Loucy (cell line): Measurements from ENCODE around the gene CENPB.

Experiments used
- CTCF ChIP-seq: fragments of 200-600 bp; sonication (generic); conservative IDR thresholded peaks from 2 replicates; pipeline ENCODE4 v1.5.1; 2014; ENCODE audit warnings: mild to moderate bottlenecking, antibody characterized with exemption, low read length
- EZH2phosphoT487 ChIP-seq: fragments of 200-600 bp; IDR thresholded peaks from 2 replicates; pipeline ENCODE4 v1.6.1; 2018; ENCODE audit warnings: antibody characterized with exemption, mild to moderate bottlenecking, moderate library complexity, borderline replicate concordance

GRCh38 chr20:3758566-3758965 is 28.0 kb downstream of the CENPB start:
- TF ChIP-seq CTCF (no peak), EZH2phosphoT487 (no peak)
